Medulla oblongata (tissue), 1 donor: Measurements from ENCODE around the gene CSPG5.

Experiments used
- DNase-seq: peaks from one replicate; pipeline ENCODE4 v3.0.0-alpha.2; 2015; ENCODE audit errors: extremely low spot score

The CSPG5 gene, protein sequence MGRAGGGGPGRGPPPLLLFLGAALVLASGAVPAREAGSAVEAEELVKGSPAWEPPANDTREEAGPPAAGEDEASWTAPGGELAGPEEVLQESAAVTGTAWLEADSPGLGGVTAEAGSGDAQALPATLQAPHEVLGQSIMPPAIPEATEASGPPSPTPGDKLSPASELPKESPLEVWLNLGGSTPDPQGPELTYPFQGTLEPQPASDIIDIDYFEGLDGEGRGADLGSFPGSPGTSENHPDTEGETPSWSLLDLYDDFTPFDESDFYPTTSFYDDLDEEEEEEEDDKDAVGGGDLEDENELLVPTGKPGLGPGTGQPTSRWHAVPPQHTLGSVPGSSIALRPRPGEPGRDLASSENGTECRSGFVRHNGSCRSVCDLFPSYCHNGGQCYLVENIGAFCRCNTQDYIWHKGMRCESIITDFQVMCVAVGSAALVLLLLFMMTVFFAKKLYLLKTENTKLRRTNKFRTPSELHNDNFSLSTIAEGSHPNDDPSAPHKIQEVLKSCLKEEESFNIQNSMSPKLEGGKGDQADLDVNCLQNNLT

DNA sequence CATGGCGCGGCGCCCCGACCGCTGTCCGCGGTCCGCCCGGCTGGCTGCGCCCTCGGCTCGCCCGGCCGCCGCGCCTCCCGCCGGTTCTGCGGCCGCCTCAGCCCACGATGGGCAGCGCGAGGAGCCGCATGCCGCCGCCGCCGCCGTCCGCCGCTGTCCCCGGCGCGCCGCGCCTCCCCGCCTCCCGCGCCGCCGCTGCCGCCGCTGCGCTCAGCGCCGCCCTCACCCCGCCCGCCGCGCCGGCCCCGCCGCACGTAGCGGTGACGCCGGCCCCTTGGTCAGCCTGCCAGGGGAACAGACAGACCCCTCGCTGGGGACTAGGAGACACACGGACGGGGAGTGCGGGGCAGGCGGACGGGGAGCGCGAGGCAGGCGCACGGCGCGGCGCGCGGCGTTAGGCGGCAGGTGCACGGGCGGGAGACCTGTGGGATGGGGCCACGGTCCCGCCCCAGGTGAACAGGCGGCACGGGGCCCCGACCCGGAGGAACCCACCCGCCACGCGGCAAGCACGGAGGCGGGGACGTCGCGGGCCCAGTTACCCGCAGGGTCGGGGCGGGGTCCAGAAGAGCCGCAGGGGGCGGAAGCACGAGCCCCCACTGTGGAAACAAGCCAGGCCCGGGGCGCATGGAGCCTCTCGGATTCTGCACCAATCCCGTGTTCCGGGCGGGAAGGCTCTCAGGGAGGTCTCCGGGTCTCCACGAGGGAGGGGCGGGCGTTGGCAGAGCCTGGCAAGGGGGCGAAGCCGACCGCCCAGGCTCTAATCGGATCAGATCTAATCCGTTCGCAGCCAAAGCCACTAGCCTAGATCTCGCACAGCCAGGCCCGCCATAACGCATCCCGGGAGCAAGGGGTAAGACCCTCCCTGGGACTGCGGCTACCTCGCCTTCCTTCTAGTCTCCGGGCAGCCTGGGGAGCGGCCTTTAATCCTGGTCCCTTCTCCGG is at the start of gene CSPG5:
Gene CSPG5, minus strand, starts transcription at position 175 of the 942 bp plus-strand sequence. Its CDS starts 172 bp downstream, at position 3.
- DNase-seq, result no peak

DNA sequence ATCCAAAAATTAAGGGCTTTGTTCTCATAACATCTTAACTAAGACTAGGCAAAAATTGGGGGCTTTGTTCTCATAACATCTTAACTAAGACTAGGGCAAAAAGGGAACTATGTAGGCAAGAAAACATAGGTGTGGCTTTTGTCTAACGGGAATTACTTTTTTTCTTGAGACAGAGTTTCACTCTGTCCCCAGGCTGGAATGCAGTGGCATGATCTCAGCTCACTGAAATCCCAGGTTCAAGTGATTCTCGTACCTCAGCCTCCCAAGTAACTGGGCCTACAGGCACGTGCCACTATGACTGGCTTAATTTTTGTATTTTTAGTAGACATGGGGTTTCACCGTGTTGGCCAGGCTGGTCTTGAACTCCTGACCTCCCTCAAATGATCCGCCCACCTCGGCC is 49.8 kb upstream of the CSPG5 start:
- DNase-seq, result no peak

DNA sequence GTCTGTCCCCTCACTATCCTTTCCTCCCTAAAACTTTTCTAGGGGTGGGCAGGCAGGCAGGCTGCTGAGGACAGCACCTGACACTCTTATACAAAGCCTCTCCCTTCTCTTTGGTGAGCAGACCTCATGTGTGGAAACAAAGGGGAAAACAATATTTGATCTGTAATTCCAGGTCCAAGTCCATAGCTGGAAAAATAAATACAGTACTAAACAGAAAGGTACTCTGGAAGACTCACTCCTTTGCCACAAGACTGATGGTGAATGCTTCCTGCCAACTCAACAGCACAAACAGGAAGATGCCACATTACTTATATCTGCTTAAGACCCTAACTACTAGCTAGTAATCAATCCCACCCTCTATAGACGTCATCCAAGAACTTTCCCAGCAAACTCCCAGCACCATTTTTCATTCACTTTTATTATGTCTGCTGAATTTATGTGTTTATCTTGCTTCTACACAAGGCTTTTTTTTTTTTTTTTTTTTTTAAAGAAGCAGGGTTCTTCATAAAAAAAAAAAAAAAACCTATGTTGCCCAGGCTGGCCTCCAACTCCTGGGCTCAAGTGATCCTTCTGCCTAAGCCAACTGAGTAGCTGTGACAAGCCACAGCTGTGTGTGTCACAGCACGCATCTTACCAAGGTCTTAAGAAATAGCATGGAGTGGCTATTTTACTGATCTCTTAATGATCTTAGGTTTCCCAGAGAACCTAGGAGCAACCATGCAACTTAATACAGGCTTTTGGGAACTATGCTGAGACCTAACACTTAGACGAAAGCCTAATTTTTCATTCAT is 44.2 kb upstream of the CSPG5 start:
- no peak for DNase-seq

DNA sequence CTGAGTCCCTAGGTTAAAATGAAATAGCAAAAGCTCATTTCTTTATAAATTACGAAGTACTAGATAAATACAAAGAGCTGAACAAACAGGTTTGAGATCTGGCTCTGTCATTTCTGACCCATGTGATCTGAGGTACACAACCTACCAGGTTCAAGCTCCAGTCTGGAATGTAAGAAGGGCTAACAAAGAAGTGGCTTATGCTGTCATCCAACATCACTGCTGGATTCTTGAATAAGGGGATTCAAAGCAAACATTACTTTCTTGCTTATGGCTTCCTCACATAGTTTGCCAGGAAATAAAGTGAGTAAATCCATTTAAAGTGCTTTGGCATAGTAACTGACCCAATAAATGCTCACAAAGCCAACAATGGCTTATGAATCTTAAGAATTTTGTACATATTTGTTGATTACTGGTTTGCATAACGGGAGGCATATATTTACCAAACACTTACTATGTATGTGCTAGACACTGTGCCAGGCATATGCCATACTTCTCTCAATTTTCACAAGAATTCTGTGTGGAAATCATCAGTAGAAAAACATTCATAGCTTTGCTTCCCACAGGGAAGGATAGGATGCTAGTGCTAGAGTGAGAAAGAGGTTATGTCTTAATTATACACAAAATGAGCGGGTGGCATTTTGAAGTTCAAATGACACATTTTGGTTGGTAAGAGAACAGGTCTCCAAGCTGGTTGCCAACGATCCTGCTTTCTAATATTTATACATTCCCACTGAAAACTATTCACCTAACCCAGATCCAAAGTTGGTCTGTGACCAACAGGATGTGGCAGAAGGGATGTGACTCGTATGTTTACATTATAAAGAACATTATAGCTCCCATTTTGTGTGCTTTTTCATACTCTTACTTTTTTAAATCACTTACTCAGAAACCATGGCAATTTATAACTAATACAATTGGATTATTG is 38.7 kb upstream of the CSPG5 start:
- DNase-seq, result no peak

DNA sequence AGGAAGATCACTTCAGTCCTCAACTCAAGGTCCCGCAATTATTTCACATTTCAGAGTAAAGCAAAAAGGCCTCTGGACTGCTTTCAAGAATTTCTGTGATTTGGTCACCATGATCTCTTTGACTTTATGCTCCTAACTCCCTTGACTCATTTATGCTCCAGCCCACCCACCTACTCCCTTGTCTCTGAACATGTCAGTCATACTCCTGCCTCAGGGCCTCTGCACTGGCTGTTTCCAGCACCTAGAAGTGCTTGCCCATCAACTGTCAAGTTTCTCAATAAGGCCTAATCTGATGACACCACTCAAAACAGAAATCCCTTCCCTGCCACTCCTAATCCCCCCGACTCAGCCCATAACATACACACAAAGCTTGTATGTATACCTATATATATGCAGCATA is 36.1 kb upstream of the CSPG5 start:
- no peak for DNase-seq

DNA sequence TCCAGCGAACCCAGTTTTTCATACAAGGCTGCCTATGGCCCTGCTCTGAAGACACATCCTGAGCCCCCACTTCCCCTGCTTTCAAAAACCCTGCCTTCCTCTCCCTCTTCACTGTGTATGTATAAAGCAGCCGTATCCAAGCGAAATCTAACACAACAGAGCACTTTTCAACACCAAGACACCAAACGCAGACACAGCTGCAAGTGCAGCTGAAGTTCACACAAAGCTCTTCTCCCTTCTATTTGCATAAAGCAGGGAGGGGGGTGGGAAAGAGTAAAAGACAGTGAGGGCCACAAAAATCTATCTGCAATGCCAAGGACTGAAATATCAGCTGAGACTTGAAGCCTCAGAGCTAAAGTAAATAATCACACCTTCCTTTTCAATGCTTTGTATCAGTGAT is 35.1 kb upstream of the CSPG5 start:
- peak; percentile 76 for DNase-seq

DNA sequence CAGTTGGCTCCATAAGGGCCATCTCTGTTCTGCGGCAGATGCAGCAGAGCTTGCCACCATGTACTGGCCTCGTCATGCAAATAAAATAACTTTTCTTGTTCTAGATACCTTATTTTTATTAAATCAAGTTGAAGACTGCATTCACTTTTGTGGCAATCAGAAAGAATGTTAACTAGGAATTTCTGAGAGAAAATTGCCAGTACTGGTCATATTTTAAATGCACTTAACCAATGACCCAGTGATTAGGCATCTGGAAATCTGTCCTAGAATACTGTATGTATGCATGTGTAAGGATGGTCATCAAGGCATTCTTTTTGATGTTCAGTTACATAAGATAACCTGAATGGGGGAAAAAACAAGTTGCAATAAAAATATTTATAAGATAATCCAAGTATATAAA is 34.2 kb upstream of the CSPG5 start:
- DNase-seq, result no peak

DNA sequence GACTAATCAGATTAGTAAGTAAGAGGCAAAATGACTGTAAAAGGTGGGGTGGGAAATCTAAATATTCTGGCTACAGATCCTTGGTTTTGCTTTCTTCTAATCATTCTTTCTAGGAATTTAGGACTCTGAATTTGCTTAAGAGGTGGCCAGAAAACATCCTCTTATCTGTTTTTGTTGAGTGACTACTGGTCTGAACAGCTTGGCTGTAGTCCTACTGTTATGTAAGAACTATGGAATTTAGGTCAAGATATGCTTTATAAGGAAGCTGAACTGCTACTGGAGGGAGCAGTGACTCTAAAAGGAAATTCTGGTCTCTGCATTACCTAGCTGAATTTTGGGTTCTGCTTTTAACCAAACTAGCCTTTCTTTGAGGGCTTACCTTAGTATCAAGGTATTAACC is 33.5 kb upstream of the CSPG5 start:
- peak; percentile 26 for DNase-seq

DNA sequence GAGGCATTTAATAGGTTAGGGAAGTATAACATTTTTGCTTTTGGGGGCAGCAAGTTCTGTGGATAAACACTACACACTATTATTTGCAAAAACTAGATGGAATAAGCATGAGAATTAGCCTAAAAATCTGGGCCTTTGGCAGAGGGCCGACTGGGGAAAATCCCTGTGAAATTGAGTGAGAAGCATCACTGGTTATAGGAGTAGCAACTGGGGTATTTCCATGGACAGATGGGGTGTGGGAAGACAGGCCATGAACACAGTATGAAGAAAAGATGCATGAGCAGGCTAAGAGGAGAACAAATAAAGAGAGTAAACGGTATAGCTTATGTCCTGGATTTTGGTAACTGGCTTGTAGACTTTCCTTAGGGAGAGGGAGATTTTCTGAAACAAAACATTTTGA is 32.9 kb upstream of the CSPG5 start:
- no peak for DNase-seq

DNA sequence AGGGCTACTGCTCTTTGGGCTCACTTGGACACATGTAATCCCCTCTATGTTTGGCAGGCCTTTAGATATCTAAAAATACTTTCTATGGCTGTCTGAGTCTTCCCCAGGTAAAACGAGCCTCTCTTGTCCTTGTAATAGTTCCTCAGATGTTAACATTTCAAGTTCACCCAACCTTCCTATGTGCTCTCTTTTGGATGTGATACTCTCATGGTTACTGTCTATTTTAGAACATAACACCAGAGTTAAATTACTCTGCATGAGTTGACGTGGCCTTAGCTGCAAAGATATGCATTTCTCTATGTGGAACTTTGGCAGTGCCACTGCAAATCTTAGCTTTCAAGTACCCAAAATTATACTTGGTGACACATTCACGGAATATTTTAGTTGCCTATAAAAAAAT is 31.9 kb upstream of the CSPG5 start:
- DNase-seq, result no peak

DNA sequence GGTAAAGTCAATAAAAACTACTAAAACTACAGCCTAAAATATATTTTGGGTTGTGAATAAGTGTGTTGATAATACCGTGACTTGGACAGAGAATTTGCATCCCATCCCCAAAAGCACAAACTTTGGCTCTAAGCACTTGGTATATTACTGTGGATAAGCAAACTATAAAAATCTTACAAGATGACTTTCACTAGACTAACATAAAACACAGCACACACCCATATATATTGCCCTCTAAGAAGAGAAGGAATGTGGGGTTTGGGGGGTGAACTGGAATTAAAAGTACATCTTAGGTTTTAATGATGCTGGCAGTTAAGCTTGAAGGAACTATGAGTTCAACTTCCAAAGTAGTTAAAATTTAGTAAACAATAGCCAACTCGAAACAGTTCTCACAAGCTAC is 28.7 kb upstream of the CSPG5 start:
- DNase-seq, result no peak

DNA sequence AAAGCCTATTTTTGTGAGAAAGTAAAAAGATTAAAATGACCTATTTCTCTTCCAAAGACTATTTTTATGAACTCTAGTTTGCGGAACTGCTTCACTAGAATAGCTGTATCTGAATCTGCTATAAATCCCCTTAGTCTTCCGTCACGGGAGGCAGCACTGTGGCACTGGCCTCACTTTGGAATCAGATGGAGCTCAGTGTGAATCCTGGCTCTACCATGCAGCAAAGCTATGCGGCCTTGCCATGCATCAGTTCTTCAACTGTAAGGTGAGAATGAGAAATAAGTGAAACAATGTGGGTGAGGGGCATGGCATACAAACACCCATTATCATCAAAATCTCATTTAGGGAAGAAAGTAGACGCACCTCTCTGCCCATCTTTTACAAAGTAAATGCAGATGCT is 27.5 kb upstream of the CSPG5 start:
- DNase-seq, result no peak

DNA sequence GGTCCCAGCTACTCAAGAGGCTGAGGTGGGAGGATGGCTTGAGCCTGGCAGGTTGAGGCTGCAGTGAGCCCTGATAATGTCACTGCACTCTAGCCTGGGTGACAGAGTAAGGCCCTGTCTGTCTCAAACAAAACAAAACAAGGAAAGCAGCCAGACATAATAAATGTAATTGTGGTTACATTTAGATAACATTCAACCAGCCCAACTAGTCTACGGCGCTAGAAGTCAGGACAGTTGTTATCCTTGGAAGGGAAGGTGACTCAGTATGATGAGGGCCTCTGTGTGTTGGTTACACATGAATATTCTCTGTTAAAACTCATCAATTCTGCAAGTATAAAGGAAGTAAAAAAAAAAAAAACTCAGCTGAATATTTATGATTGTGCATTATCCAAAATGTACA is 27.0 kb upstream of the CSPG5 start:
- DNase-seq, result no peak

DNA sequence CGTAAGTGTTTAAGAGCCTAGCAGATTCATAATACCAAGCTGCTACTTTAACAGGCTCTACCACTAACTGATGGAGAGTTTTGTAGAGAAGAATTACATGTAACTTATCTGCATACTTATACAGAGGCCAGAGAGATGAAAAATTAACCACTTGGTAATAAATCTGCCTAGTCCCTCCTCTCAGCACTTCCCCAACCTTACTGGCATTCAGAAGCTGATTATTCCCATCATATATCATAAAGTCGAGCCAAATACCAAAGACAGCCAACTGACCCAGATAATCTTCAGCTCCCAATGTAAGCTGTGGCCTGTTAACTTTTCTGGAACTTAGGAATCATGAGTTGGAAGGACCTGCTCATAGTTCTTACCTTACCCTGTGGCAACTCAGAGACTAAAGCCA is 25.5 kb upstream of the CSPG5 start:
- no peak for DNase-seq

DNA sequence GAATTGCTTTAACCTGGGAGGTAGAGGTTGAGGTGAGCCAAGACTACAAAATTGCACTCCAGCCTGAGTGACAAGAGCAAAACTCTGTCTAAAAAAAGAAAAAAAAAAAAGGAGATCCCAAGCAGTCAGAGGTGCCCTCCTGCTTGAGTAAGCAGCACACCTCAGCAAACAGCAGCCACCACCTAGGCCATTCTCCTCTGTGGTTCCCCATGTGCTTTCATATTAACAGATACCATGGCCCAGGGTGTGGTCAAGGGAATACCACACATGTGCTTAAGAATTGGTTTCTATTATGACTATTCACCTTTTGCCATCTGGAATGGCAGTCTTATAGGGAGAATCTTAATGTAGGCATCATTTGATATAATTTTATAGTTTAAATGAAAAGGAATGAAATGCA is 24.7 kb upstream of the CSPG5 start:
- no peak for DNase-seq

DNA sequence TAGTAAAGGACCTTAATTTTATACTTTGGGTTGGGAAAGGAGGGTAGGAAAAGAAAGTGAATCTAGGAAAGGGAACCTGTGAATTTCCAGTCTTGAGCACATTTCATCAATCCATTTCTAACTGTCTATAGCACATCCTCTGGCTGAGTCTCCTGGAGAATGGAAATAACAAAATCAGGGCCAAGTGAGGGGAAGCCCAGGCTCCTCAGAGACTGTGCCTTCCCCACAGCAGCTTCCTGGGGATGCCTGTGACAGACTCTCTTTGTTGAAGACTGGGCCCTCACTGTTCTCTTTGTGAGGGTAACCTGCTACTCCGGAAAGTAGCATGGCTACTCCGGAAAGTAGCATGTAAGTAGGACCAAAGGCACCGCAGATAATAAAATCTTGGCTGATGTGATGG is 22.6 kb upstream of the CSPG5 start:
- peak; percentile 79 for DNase-seq

DNA sequence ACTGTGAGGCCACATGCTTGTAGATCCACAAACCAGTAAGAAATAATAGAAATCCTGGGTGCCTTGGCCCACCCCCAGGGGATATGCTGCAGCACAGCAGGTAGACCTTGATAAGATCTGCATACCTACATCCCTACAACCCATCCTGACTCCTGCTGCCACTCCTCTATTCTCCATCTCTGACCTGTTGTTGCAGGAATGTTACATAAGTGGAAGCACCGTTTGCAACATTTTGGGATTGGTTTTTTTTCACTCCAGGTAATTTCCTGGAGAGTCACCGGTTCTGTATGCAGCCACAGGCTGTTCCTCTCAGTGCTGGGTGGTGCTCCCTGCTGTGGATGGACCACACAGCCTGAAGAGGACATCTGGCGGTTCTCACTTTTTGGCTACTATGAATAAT is 16.1 kb upstream of the CSPG5 start:
- DNase-seq, result no peak

DNA sequence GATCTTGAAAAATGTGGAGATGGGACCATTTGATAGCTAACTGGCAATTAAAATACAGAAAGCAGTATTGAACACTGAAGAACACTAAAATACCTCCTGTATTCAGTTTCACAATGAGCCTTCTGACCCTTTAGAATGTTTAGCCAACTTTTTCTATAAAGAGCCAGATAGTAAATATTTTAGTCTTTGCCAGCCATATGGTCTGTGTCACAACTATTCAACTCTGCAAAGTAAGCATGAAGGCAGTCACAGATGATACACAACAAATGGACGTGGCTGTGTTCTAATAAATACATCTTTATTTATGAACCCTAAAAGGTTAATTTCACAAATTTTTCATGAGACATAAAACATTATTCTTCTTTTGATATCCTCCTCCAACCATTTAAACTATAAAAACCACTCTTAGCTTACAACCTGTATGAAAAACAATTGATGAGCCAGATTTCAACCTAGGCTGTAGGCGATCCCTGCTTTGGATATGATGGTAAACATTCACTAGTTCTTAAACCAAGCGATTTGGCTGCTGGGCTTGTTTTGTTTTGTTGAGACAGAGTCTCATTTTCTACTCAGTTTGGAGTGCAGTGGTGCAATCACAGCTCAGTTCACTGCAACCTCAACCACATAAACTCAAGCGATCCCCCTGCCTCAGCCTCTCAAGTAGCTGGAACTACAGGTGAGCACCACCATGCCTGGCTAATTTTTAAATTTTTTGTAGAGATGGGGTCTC is 13.6 kb upstream of the CSPG5 start:
- DNase-seq, result no peak

DNA sequence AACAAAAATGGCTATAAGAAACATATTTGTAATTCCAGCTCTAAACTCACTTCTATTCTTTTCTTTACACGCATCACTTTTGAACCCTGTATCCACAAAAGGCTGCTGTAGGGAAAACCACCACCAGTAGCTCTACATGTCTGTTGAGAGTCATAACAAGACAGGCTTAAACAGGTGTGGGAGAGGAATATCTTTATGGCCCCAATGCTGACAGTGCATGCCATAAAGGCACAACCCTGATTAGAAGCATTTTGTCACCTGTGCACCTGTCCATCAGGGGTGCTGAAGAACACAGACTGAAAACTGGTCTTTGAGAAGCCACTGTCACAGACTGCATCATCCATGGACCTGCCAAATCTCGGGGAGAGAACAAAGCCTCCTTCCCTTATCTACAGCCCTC is 11.6 kb upstream of the CSPG5 start:
- no peak for DNase-seq

DNA sequence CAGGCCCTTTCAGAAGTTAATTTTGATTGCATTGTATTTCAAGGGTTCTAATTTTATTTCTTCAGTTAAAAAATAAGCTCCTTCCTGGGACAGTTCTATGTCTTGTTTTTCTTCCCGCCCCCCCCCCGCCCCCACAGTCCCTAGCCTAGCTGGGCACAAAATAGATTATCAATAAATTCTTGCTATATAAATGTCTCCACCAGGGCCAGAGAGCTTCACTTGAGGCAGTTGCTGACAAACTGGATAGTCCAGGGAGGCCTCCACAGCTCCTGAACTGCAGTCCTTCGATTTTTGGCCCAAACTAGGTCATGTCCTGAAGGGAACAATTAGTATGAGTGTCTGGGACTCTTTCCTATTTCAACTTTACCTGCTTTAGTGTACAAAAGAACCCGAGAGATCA is 9.9 kb upstream of the CSPG5 start:
- DNase-seq, result no peak
